ENCODE results near the gene MTHFD1. TPM values are rescaled to one million over a fixed set of nuclear protein-coding genes. Genes with fewer than 3 reads are reported as not detected.

Gene MTHFD1
- total RNA-seq, 3 donors from 2014 or later (not counting 1 experiment from before 2014, with no cell fraction given): 27.6 to 34.6 (median 28.0) TPM

GRCh38 chr14:64410084-64410774 is 22.1 kb downstream of the MTHFD1 start:
- Histone ChIP-seq H3K27ac (ENCODE audit: low read length) (no peak overlapping the region), H3K4me1 (ENCODE audit: control insufficient read depth, insufficient read depth, low read length) (no peaks in the 10 kb centered on the region), H3K36me3 (ENCODE audit: control insufficient read depth, insufficient read depth, low read length) (peaks cover 9% of the 10 kb centered on the region), H3K4me3 (ENCODE audit: low read length) (no peak overlapping the region), H3K27me3 (ENCODE audit: control insufficient read depth, insufficient read depth, low read length) (no peaks in the 10 kb centered on the region), H3K9me3 (ENCODE audit: control insufficient read depth, insufficient read depth, low read length) (no peaks in the 10 kb centered on the region)
- DNase-seq (no peak), ATAC-seq (no peak)
- TF ChIP-seq CTCF (IDR thresholded peaks at IDR 0.05): no peak
- Mint-ChIP-seq H3K4me1 (no peaks in the 10 kb centered on the region), H3K4me3 (no peak overlapping the region), H3K27me3 (ENCODE audit: low read depth in 2 of 2) (no peaks in the 10 kb centered on the region), H3K36me3 (no peaks in the 10 kb centered on the region), H3K27ac (no peak overlapping the region), H3K9me3 (no peaks in the 10 kb centered on the region)
- intact Hi-C loops (cut with micrococcal nuclease): no loop called here
- WGBS (ENCODE audit: insufficient coverage): 93% methylated on average over 3 of the region's 5 CpGs

GRCh38 chr14:64411001-64411400 is 22.8 kb downstream of the MTHFD1 start:
- ATAC-seq (no peak), DNase-seq (no peak)
- H3K36me3 ChIP-seq (ENCODE audit: control insufficient read depth, insufficient read depth, low read length): peaks cover 11% of the 10 kb centered on the region
- Mint-ChIP-seq H3K4me1 (no peaks in the 10 kb centered on the region), H3K9me3 (no peaks in the 10 kb centered on the region), H3K27ac (no peak overlapping the region), H3K27me3 (ENCODE audit: low read depth in 2 of 2) (no peaks in the 10 kb centered on the region), H3K4me3 (no peak overlapping the region), H3K36me3 (no peaks in the 10 kb centered on the region)
- H3K27me3 ChIP-seq (ENCODE audit: control insufficient read depth, insufficient read depth, low read length): no peaks in the 10 kb centered on the region
- no peaks in the 10 kb centered on the region for H3K9me3 ChIP-seq (ENCODE audit: control insufficient read depth, insufficient read depth, low read length)
- H3K4me3 ChIP-seq (ENCODE audit: low read length): no peak overlapping the region
- no peaks in the 10 kb centered on the region for H3K4me1 ChIP-seq (ENCODE audit: control insufficient read depth, insufficient read depth, low read length)
- WGBS (ENCODE audit: insufficient coverage): 100% methylated on average over 4 of the region's 4 CpGs
- intact Hi-C loops (cut with micrococcal nuclease): no loop called here
- TF ChIP-seq CTCF (IDR thresholded peaks at IDR 0.05): no peak
- H3K27ac ChIP-seq (ENCODE audit: low read length): no peak overlapping the region

GRCh38 chr14:64412237-64412636 is 24.1 kb downstream of the MTHFD1 start:
- H3K27ac Mint-ChIP-seq: no peak overlapping the region
- intact Hi-C loops (cut with micrococcal nuclease): no loop called here

More at GRCh38 chr14:64412237-64412636, 24.1 kb downstream of the MTHFD1 start:
- WGBS (ENCODE audit: insufficient coverage): 25% methylated on average over 1 of the region's 1 CpG
- Histone ChIP-seq H3K27me3 (ENCODE audit: control insufficient read depth, insufficient read depth, low read length) (no peaks in the 10 kb centered on the region), H3K9me3 (ENCODE audit: control insufficient read depth, insufficient read depth, low read length) (no peaks in the 10 kb centered on the region), H3K4me3 (ENCODE audit: low read length) (no peak overlapping the region), H3K4me1 (ENCODE audit: control insufficient read depth, insufficient read depth, low read length) (no peaks in the 10 kb centered on the region), H3K36me3 (ENCODE audit: control insufficient read depth, insufficient read depth, low read length) (peaks cover 14% of the 10 kb centered on the region), H3K27ac (ENCODE audit: low read length) (no peak overlapping the region)
- no peak overlapping the region for H3K4me3 Mint-ChIP-seq
- H3K9me3 Mint-ChIP-seq: no peaks in the 10 kb centered on the region
- no peaks in the 10 kb centered on the region for H3K4me1 Mint-ChIP-seq
- no peak for ATAC-seq
- H3K27me3 Mint-ChIP-seq (ENCODE audit: low read depth in 2 of 2): no peaks in the 10 kb centered on the region
- TF ChIP-seq CTCF (IDR thresholded peaks at IDR 0.05): no peak
- no peaks in the 10 kb centered on the region for H3K36me3 Mint-ChIP-seq
- no peak for DNase-seq

Measured in natural killer cell (primary cell).